ENCODE results near the gene FADS1. TPM values are rescaled to one million over a fixed set of nuclear protein-coding genes. Genes with fewer than 3 reads are reported as not detected.

FADS1 gene
- total and polyA plus RNA-seq, 2 of the 13 experiments (the other 11 are each of a cell fraction or from before 2014, with no cell fraction given), result 91.8 to 108 TPM

DNA sequence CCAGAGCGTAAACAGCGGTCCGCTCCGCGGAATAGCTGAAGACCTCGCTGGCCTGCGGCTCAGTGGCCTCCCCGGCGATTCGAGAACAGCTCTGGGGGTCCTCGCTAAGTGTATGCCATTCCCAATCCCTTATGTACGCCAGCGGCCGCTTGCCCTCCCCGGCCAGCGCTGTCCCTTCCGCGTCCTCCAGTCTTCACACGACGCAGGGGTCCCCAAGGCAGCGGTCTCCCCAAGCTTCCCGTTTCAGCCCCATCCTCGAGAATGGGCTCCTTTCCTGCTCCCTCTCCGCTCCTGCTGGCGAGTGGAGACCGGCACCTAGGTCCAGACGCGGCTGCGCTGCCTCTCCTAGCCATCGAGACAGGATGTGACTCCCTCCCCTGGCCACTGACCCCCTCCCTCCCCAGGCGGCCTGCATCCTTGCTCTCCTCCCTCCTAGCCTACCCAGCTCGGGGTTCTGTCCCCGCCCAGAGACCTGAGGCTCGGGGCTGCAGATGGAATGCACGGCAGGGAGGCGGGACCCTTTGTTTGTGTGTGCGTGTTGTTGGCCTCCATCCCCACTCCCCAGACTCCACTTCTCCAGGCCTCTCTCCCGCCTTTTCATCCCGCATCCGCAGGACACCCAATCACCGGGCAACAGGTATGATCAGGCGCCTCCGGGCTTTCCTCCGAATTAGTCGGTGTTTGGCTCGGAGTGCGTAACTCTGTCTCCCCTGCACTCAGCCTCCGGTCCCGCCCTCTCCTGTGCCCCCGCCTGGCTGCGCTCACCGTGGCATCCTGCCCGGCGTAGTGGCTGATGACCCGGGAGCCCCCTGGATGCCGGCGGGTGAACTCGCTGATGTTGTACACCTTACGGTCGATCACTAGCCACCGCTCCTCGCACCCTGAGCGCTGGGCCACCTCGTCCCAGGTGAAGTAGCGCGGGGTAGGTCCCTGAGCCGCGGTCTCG, 740 bp downstream of the FADS1 start:
- H3K4me2 ChIP-seq (ENCODE audit: low read depth, low read length), result peak overlapping the region; percentile 99
- POLR2A ChIA-PET, result interaction anchor here (0.6 to 5.8 kb wide), 29 partner anchors 11 to 829 kb away, joined by 3 to 50 read pairs (median 6); partner anchors contain the start of genes AHNAK, BEST1, FADS2 and FEN1
- H2AFZ ChIP-seq (ENCODE audit: low read length), result no peak overlapping the region
- CTCF ChIA-PET (ENCODE audit: low intra/inter-chr PET ratio, low total read pairs), result interaction anchor here (1.0 to 1.3 kb wide), 2 partner anchors 13 to 19 kb away, joined by 3 to 6 read pairs; no protein-coding TSS in a partner anchor
- WGBS (ENCODE audit: low lambda C conversion rate), result under 1% methylated on average over 31 of the region's 69 CpGs
- peaks cover 8 to 25% of the 10 kb centered on the region in 2 experiments for H3K36me3 ChIP-seq (replicated peaks in 1 of 2; ENCODE audit: control insufficient read depth in 1 of 2, insufficient read depth in 2 of 2, low read length in 2 of 2)
- H3K9me3 ChIP-seq (ENCODE audit: low read length), result no peaks in the 10 kb centered on the region
- BruUV-seq (replicated peaks), result TSS peak; percentile 82
- H3K4me1 ChIP-seq (ENCODE audit: insufficient read depth, low read length), result peaks cover 50% of the 10 kb centered on the region
- no peaks in the 10 kb centered on the region for H4K20me1 ChIP-seq (ENCODE audit: insufficient read depth, low read length)
- DNase-seq (ENCODE audit: low spot score) (peak; percentile 64), FAIRE-seq (no peak), ATAC-seq (peak; percentile 37)
- peak overlapping the region; percentile 74 to 94 (median 81) for H3K4me3 ChIP-seq (replicated peaks in 1 of 3; ENCODE audit: insufficient read depth in 1 of 3, low read depth in 2 of 3, low read length in 3 of 3)
- in situ Hi-C loops (cut with HindIII; ENCODE audit: extremely low pct_ligation_motif_present, low pct_unique_long_range_greater_than_20kb) (no loop called here), intact Hi-C loops (cut with micrococcal nuclease; ENCODE audit: unreplicated experiment) (loop anchor here (1.0 kb wide), 1 partner anchor 19 kb away; no protein-coding TSS in a partner anchor)
- no peaks in the 10 kb centered on the region; a peak in 1 of 5 replicates for H3K27me3 ChIP-seq (ENCODE audit: control insufficient read depth in 1 of 2, insufficient read depth in 2 of 2, low read length in 2 of 2)
- peaks cover 25% of the 10 kb centered on the region for H3K79me2 ChIP-seq (ENCODE audit: insufficient read depth, low read length)
- peak overlapping the region; percentile 98 for H3K9ac ChIP-seq (ENCODE audit: insufficient read depth, low read depth, low read length)
- peak overlapping the region; percentile 99 for H3K27ac ChIP-seq (ENCODE audit: extremely low read length, insufficient read depth, low read length)
- TF ChIP-seq TP53 (CRISPR knock-in tag; conservative IDR thresholded peaks at IDR 0.05) (no peak), LCORL (IDR thresholded peaks at IDR 0.05) (no peak), LCORL (CRISPR knock-in tag; IDR thresholded peaks at IDR 0.05) (no peak; the same call in 1 of the 2 replicates), GATAD1 (CRISPR knock-in tag; IDR thresholded peaks at IDR 0.05) (0 out of 2 replicates have a peak, but pooled peaks have one; percentile 10), KDM5B (CRISPR knock-in tag; IDR thresholded peaks at IDR 0.05; ENCODE audit: borderline replicate concordance) (no peak), CCAR2 (optimal IDR thresholded peaks at IDR 0.05; ENCODE audit: low read depth, low read length) (no peak), TCF12 (IDR thresholded peaks at IDR 0.05) (no peak), TCF12 (CRISPR knock-in tag; IDR thresholded peaks at IDR 0.05) (0 out of 2 replicates have a peak, but pooled peaks have one; percentile 14), PHF5A (CRISPR knock-in tag; IDR thresholded peaks at IDR 0.05; ENCODE audit: low read depth, unreplicated experiment) (no peak), PHF20 (CRISPR knock-in tag; IDR thresholded peaks at IDR 0.05) (no peak; the same call in 1 of the 2 replicates), ZNF556 (CRISPR knock-in tag; IDR thresholded peaks at IDR 0.05; ENCODE audit: borderline replicate concordance) (no peak), SIN3A (IDR thresholded peaks at IDR 0.05; ENCODE audit: borderline replicate concordance, low read depth, low read length) (peak; percentile 50; the same call in 1 of the 2 replicates), ZKSCAN5 (CRISPR knock-in tag; IDR thresholded peaks at IDR 0.05) (no peak), ZNF552 (CRISPR knock-in tag; IDR thresholded peaks at IDR 0.05; ENCODE audit: borderline replicate concordance) (0 out of 2 replicates have a peak, but pooled peaks have one; percentile 35), SCMH1 (CRISPR knock-in tag; IDR thresholded peaks at IDR 0.05; ENCODE audit: borderline replicate concordance) (no peak)
- TF ChIP-seq, protein P1, sequence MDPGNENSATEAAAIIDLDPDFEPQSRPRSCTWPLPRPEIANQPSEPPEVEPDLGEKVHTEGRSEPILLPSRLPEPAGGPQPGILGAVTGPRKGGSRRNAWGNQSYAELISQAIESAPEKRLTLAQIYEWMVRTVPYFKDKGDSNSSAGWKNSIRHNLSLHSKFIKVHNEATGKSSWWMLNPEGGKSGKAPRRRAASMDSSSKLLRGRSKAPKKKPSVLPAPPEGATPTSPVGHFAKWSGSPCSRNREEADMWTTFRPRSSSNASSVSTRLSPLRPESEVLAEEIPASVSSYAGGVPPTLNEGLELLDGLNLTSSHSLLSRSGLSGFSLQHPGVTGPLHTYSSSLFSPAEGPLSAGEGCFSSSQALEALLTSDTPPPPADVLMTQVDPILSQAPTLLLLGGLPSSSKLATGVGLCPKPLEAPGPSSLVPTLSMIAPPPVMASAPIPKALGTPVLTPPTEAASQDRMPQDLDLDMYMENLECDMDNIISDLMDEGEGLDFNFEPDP (CRISPR knock-in tag; conservative IDR thresholded peaks at IDR 0.05), result no peak
- TF ChIP-seq, protein P2, sequence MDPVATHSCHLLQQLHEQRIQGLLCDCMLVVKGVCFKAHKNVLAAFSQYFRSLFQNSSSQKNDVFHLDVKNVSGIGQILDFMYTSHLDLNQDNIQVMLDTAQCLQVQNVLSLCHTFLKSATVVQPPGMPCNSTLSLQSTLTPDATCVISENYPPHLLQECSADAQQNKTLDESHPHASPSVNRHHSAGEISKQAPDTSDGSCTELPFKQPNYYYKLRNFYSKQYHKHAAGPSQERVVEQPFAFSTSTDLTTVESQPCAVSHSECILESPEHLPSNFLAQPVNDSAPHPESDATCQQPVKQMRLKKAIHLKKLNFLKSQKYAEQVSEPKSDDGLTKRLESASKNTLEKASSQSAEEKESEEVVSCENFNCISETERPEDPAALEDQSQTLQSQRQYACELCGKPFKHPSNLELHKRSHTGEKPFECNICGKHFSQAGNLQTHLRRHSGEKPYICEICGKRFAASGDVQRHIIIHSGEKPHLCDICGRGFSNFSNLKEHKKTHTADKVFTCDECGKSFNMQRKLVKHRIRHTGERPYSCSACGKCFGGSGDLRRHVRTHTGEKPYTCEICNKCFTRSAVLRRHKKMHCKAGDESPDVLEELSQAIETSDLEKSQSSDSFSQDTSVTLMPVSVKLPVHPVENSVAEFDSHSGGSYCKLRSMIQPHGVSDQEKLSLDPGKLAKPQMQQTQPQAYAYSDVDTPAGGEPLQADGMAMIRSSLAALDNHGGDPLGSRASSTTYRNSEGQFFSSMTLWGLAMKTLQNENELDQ (CRISPR knock-in tag; IDR thresholded peaks at IDR 0.05; ENCODE audit: borderline replicate concordance), result no peak
- TF ChIP-seq, protein P3, sequence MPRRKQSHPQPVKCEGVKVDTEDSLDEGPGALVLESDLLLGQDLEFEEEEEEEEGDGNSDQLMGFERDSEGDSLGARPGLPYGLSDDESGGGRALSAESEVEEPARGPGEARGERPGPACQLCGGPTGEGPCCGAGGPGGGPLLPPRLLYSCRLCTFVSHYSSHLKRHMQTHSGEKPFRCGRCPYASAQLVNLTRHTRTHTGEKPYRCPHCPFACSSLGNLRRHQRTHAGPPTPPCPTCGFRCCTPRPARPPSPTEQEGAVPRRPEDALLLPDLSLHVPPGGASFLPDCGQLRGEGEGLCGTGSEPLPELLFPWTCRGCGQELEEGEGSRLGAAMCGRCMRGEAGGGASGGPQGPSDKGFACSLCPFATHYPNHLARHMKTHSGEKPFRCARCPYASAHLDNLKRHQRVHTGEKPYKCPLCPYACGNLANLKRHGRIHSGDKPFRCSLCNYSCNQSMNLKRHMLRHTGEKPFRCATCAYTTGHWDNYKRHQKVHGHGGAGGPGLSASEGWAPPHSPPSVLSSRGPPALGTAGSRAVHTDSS (CRISPR knock-in tag; conservative IDR thresholded peaks at IDR 0.05), result no peak

Measured in HepG2 (cell line).